ENCODE data around the gene DPP10.

DPP10 gene

GRCh38 chr2:115161081-115161770 is 718.8 kb downstream of the DPP10 start:
- no peak for DNase-seq

- DNase-seq = no peak
These were observed 719.5 kb downstream of the DPP10 start for GRCh38 chr2:115161771-115162493.

GRCh38 chr2:115162494-115163293 is 720.3 kb downstream of the DPP10 start:
- no peak for DNase-seq

GRCh38 chr2:115163572-115163971 is 721.1 kb downstream of the DPP10 start:
- DNase-seq = no peak

GRCh38 chr2:115165529-115166109 is 723.2 kb downstream of the DPP10 start:
- no peak for DNase-seq

GRCh38 chr2:115168457-115168856 is 726.0 kb downstream of the DPP10 start:
- DNase-seq = no peak

- no peak for DNase-seq
These were observed 727.4 kb downstream of the DPP10 start for GRCh38 chr2:115169814-115170213.

GRCh38 chr2:115171751-115172150 is 729.3 kb downstream of the DPP10 start:
- DNase-seq = no peak

GRCh38 chr2:115174651-115175050 is 732.2 kb downstream of the DPP10 start:
- DNase-seq = no peak

GRCh38 chr2:115183144-115183543 is 740.7 kb downstream of the DPP10 start:
- DNase-seq = no peak

GRCh38 chr2:115190459-115190858 is 748.0 kb downstream of the DPP10 start:
- DNase-seq = no peak

GRCh38 chr2:115194623-115195022 is 752.2 kb downstream of the DPP10 start:
- DNase-seq = no peak

GRCh38 chr2:115196587-115196986 is 754.1 kb downstream of the DPP10 start:
- DNase-seq = no peak

GRCh38 chr2:115199966-115200365 is 757.5 kb downstream of the DPP10 start:
- DNase-seq = no peak

- no peak for DNase-seq
These were observed 758.9 kb downstream of the DPP10 start for GRCh38 chr2:115201386-115201785.

GRCh38 chr2:115208493-115209164 is 766.2 kb downstream of the DPP10 start:
- no peak for DNase-seq

- DNase-seq = no peak
These were observed 771.6 kb downstream of the DPP10 start for GRCh38 chr2:115214050-115214449.

GRCh38 chr2:115219296-115219695 is 776.9 kb downstream of the DPP10 start:
- no peak for DNase-seq

- DNase-seq = no peak
These were observed 791.7 kb downstream of the DPP10 start for GRCh38 chr2:115234186-115234585.

- DNase-seq = no peak
These were observed 792.3 kb downstream of the DPP10 start for GRCh38 chr2:115234737-115235136.

- DNase-seq = no peak
These were observed 805.6 kb downstream of the DPP10 start for GRCh38 chr2:115248066-115248465.

GRCh38 chr2:115277366-115277765 is 834.9 kb downstream of the DPP10 start:
- no peak for DNase-seq

Data from fibroblast of skin of abdomen (primary cell).